Stimulated activated CD4-positive, alpha-beta T cell treated with anti-CD3 and anti-CD28 coated beads, Interleukin-4, amount 100 ng/mL, for 4 hours (primary cell): ENCODE results near the gene FHOD1.

Experiments used
- DNase-seq, 2 experiments: peaks; one replicate each; pipeline ENCODE4 v3.0.0-alpha.2; 2020

The FHOD1 gene

GRCh38 chr16:67277294-67277998 is 30.2 kb upstream of the FHOD1 start:
- DNase-seq: no peak

- DNase-seq: no peak
Measured at GRCh38 chr16:67275321-67275720, 28.0 kb upstream of the FHOD1 start.

DNA sequence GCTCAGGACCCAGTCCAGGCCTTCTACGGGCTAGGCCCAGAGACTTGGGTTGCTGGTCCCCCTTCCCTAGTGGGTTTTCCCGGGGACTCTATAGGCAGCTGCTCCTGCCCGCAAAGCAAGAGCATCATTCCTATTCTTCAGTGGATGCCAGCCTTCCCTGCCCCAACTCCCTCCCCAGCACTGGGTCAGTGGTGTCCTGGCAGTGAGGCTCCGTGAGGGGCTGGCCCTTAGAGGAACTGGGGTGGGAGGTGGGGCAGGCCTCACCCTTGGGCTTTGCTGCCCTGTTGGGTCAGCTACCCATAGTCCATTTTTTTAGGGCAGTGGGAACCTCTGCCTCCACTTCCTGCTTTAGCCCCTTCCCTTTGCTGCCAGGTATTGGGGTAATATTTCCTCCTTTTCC is 24.2 kb upstream of the FHOD1 start:
- no peak for DNase-seq

GRCh38 chr16:67270931-67271338 is 23.7 kb upstream of the FHOD1 start:
- no peak for DNase-seq

- no peak for DNase-seq
Measured at GRCh38 chr16:67269766-67270165, 22.5 kb upstream of the FHOD1 start.

DNA sequence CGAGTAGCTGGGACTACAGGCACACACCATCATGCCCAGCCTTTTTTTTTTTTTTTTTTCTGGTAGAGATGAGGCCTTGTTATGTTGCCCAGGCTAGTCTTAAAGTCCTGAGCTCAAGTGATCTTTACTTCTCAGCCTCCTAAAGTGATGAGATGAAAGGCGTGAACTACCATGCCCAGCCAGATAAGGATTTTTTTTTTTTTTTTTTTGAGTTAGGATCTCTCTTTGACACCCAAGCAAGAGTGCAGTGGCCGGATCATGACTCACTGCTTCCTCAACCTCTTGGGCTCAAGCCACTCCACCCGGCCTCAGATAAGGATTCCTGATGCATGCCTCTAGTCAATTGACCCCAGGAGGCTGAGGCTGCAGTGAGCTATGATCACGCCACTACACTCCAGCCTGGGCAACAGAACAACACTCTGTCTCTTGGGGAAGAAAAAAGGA is 20.9 kb upstream of the FHOD1 start:
- DNase-seq: no peak

- no peak for DNase-seq
Measured at GRCh38 chr16:67265834-67266233, 18.6 kb upstream of the FHOD1 start.

GRCh38 chr16:67264866-67265265 is 17.6 kb upstream of the FHOD1 start:
- no peak for DNase-seq

GRCh38 chr16:67264277-67264676 is 17.0 kb upstream of the FHOD1 start:
- DNase-seq: no peak

DNA sequence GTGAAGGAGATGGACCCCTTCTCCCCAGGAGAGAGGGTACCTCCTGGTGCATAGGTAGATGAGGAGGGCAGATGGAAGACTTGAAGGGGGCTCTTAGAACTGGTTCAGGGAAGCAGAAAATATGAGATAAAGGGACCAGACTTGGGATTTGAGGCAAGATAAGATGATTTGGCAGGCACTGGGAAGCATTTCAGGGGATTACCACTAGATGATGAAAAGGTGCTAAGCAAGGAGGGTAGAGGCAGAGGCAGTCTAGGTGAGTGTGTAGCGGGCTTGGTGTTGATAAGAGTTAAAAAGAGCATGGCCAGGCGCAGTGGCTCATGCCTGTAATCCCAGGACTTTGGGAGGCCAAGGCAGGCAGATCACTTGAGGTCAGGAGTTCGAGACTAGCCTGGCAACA is 15.9 kb upstream of the FHOD1 start:
- no peak for DNase-seq

DNA sequence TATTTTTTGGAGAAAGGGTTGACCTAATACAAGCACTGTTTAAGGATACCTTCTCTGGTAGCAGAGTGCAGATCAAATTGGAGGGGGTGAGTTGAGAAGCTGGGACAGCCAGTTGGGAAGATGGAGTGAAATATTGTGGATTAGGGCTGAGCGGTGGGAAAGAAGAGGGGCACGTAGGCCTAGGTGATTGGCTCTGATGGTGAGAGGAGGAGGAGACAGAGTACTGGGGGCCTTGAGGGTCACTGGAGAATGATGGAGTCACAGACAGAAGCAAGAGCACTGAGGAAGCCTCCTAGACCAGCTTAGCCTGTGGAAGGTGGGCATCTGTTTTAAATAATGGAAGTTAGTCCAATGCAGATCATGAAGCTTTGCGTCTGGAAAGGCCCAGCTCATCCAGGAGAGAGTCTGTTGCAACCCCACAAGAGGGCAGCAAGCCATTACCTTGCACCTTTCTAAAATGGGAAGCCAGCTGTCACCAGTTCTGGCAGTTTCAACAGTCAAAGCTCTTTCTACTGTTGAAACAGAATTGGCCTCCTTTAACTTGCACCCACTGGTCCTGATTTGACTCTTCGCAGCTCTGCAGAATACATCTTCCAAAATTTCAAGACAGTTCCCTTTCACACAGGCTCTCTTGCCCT is 13.3 kb upstream of the FHOD1 start:
- no peak for DNase-seq

DNA sequence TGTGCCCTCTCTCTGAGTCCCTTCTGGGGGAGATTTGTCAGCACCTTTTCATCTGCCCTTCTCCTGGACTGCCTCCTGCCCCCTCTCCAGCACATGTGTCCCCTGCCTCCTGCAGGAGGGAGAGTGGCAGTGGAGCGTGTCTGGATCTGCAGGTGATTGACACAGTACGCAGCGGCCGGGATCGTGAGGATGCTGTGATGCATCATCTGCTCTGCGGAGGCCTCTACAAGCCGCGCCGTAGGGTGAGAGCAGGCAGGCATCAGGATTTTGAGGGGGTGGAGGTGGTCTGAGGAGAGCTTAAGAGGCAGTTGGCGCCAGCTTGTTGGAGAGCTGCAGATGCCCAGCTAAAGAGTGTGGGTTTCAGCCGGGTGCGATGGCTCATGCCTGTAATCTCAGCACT is 12.4 kb upstream of the FHOD1 start:
- no peak for DNase-seq

DNA sequence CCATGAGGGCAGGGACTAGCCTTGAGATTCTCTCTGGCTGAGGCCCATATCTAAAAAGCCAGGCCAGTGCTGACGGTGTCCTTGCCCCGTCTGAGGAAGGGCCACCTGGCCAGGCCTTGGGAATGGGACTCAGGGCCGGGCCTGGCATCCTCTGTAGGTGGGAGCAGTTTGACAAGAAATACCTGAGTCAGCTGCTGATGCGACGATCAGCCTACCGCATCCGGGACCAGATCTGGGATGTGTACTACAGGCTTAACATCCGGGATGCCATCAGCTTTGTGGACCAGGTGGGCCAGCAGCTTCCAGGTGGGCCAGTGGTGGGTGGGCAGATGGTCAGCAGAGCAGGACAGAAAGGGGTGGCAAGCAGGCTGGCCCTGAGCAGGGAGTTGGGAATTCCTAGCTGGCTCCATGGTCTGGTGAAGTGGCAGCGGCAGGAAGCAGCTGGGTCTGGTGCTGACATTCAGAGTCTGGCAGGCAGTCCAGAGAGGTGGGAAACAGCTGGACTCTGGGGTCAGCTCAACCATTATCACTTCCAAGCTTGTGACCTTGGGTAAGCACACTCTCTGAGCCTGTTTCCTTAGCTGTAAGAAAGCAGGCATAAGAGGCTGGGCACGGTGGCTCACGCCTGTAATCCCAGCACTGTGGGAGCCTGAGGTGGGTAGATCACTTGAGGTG is 11.0 kb upstream of the FHOD1 start:
- DNase-seq: no peak

DNA sequence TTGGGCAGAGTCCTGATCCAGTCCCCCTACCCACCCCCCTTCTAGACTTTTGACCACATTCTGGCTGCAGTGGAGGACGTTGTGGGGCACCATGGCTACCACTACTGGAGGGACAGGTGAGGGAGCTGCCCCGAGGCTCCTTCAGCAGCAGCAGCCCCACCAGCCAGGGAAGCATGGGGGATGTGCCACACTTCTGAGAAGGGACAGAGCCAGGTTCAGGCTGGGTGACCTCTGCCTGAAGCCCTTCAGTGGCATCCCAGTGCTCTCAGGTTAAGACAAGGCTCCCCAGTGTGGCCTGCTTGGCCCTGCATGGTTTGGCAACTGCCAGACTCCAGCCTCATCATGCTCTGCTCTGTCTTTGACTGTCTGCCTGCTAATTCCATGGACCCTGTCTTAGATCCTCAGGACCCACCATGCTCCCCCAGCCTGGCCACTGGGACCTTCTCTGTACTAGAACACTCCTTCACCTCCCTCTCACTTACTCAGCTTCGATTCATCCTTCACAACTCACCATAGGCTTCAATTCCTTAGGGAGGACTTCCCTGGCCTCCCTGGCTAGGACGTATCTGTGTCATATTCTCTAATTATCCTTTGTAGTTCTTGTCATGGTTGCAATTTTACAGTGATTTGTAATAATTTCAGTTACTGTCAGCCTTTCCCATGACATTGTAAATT is 10.3 kb upstream of the FHOD1 start:
- DNase-seq: no peak

DNA sequence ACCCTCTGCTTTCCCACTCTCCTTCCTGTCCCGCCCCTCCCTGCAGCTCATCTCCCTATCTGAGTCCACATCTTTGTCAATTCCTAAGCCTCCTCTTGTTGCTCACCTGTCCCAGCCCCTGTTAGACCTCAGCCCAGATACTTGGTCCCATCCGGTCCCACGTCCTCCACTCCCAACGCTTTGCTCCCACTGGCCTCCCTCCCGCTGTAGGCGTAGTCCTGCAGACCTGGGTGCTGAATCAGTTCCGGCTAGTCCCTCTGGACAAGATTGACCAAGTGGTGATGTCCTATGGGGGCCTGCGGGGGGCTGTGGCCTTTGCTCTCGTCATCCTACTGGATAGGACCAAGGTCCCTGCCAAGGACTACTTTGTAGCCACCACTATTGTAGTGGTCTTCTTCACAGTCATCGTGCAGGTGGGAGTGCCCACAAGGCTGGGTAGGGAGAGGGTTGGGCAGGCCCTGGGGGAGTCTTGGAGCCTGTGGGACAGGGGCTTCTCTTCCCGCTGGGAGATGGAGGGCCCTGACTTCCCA is 9.5 kb upstream of the FHOD1 start:
- DNase-seq: no peak

- no peak for DNase-seq
Measured at GRCh38 chr16:67255553-67256221, 8.4 kb upstream of the FHOD1 start.

DNA sequence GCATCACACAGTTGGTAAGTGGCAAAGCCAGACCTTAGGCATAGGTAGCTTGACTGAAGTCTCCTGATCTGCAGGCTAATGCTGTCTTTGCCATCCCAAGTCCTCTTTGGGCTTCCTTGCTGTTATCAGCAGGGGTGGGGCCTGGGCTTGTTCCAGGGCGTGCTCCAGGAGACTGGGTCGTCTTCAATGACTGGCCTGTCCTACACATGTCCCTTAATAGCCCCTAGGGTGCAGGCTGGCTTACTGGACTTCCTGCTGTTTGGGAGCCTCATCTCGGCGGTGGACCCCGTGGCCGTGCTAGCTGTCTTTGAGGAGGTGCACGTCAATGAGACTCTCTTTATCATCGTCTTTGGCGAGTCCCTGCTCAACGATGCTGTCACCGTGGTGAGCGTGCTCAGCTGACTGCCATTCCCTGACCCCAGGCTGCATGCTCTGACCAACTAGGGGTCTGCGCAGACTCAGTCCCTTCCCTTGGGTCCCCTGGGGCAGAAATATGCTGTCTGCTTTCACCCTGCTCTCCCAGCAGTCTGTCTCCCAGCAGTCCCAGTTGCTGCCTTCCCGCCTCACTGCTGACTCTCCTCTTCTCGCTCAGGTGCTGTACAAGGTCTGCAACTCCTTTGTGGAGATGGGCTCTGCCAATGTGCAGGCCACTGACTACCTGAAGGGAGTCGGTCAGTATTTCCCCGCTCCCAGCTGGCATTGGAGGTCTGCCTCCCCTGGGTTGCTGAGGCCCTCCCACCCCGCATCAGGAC is 7.7 kb upstream of the FHOD1 start:
- no peak for DNase-seq

DNA sequence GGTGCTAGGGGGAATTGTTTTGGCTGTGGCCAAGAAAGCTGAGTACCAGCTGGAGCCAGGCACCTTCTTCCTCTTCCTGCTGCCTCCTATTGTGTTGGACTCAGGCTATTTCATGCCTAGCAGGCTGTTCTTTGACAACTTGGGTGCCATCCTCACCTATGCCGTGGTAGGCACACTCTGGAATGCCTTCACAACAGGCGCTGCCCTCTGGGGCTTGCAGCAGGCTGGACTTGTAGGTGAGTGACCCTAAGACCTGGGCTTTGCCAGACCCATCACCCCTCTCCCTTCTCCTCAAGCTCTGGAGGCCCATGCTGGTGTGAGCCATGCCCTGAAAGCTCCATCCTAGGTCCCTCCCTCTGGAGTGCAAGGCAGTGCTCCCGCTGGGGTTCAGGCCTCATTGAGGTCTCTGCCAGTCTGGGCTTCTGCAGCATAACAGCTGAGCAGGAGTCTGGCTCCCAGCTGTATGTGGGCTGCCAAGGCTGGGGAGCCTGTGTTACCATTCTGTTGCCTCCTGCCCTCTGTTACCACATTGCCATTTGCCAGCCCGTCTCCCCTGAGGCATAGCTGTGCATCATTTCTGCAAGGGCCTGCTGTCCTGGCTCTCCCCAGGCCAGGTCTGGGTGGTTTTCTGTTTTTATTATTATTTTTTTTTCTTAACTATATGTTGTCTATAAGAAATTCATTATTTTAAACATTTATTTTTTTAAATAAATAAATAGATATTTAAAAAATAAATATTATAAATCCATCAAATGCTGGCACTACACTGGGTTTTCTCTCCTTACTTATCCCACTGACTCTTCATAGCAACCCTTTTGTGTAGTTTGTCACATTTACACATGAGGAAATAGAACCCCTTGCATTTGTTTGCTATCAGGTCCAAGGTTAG is 5.6 kb upstream of the FHOD1 start:
- DNase-seq: no peak

GRCh38 chr16:67250045-67250327 is 2.7 kb upstream of the FHOD1 start:
- no peak for DNase-seq

- no peak for DNase-seq
Measured at GRCh38 chr16:67249178-67250044, 2.1 kb upstream of the FHOD1 start.
